NB4 (cell line): ENCODE results near the gene PRIM1.

Source experiments
- MYC ChIP-seq: IDR thresholded peaks from 2 replicates; pipeline ENCODE4 v1.6.1; 2011; ENCODE audit warnings: low read depth, low read length
- POLR2A ChIP-seq: IDR thresholded peaks from 2 replicates; pipeline ENCODE4 v1.6.1; 2011; ENCODE audit warnings: mild to moderate bottlenecking; ENCODE audit not compliant: insufficient read length; ENCODE audit errors: extremely low read depth
- TF ChIP-seq, protein P1 (sequence below): IDR thresholded peaks from one replicate; pipeline ENCODE4 v1.5.1; 2012; ENCODE audit warnings: low read depth, low read length
- TF ChIP-seq, protein P2 (sequence below): IDR thresholded peaks from 2 replicates; pipeline ENCODE4 v1.6.1; 2011; ENCODE audit warnings: low read depth, low read length

DNA sequence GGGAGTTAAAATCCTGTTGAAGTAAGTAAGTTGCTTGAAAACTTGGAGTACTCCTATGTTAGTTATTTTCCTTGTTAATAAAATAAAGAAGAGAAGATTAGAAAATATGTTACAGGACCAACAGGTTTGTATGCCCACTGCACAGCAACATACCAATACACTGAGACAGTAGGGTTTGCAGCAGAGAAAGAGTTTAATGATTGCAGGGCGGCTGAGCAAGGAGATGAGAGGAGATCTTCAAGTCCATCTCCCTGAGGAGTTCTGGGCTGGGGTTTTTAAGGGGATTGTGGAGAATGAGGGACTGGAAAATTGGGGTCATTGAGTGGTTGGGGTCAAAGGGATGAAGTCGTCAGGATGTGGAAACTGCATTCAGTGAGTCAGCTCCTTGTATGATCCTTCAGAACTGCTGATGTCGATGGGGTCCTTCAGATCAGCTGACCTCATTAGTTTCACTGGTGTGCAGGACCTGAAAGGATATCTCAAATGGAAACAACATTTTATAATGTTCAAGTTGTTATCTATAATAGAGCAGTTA, 6.7 kb upstream of the PRIM1 start:
- TF ChIP-seq, protein P1, sequence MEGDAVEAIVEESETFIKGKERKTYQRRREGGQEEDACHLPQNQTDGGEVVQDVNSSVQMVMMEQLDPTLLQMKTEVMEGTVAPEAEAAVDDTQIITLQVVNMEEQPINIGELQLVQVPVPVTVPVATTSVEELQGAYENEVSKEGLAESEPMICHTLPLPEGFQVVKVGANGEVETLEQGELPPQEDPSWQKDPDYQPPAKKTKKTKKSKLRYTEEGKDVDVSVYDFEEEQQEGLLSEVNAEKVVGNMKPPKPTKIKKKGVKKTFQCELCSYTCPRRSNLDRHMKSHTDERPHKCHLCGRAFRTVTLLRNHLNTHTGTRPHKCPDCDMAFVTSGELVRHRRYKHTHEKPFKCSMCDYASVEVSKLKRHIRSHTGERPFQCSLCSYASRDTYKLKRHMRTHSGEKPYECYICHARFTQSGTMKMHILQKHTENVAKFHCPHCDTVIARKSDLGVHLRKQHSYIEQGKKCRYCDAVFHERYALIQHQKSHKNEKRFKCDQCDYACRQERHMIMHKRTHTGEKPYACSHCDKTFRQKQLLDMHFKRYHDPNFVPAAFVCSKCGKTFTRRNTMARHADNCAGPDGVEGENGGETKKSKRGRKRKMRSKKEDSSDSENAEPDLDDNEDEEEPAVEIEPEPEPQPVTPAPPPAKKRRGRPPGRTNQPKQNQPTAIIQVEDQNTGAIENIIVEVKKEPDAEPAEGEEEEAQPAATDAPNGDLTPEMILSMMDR, result no peak
- TF ChIP-seq POLR2A, result no peak
- TF ChIP-seq MYC, result no peak
- TF ChIP-seq, protein P2, sequence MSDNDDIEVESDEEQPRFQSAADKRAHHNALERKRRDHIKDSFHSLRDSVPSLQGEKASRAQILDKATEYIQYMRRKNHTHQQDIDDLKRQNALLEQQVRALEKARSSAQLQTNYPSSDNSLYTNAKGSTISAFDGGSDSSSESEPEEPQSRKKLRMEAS, result no peak
